Activated naive CD4-positive, alpha-beta T cell treated with anti-CD3 and anti-CD28 coated beads for 36 hours (primary cell): ENCODE results near the gene VPS37C. TPM values are rescaled to one million over a fixed set of nuclear protein-coding genes. Genes with fewer than 3 reads are reported as not detected.

ENCODE experiments used
- CTCF ChIA-PET: fragments of 350-600 bp; sonication (Branson Sonifier 250); formaldehyde crosslinking; loops from one replicate; lab custom pipeline; 2021; ENCODE audit warnings: antibody characterized with exemption; lab: Charles Lee
- DNase-seq: peaks from one replicate; pipeline ENCODE4 v3.0.0-alpha.2; 2020
- H3K27ac Mint-ChIP-seq: one replicate; pipeline ENCODE4 v1.8.0; 2021; ENCODE audit warnings: mild to moderate bottlenecking, mixed read lengths
- H3K27me3 Mint-ChIP-seq: one replicate; pipeline ENCODE4 v1.8.0; 2021; ENCODE audit warnings: low read depth, mixed read lengths
- H3K36me3 Mint-ChIP-seq: one replicate; pipeline ENCODE4 v1.8.0; 2021; ENCODE audit warnings: low read depth, mixed read lengths
- H3K4me1 Mint-ChIP-seq: one replicate; pipeline ENCODE4 v1.8.0; 2021; ENCODE audit warnings: low read depth, mixed read lengths
- H3K4me3 Mint-ChIP-seq: one replicate; pipeline ENCODE4 v1.8.0; 2021; ENCODE audit warnings: mild to moderate bottlenecking, moderate library complexity, mixed read lengths
- H3K9me3 Mint-ChIP-seq: one replicate; pipeline ENCODE4 v1.8.0; 2021; ENCODE audit warnings: mixed read lengths
- intact Hi-C: fragments of 100-400 bp; cut with micrococcal nuclease; formaldehyde crosslinking; loops from one replicate; pipeline ENCODE4 v1.15.1; 2023
- total RNA-seq, 2 experiments: library from RNA; stranded (reverse); gene quantifications; one replicate each; pipeline ENCODE4 v1.2.3, GENCODE V29; 2021

The VPS37C gene
- total RNA-seq, 2 experiments from 2014 or later = 8.5 to 8.9 TPM

DNA sequence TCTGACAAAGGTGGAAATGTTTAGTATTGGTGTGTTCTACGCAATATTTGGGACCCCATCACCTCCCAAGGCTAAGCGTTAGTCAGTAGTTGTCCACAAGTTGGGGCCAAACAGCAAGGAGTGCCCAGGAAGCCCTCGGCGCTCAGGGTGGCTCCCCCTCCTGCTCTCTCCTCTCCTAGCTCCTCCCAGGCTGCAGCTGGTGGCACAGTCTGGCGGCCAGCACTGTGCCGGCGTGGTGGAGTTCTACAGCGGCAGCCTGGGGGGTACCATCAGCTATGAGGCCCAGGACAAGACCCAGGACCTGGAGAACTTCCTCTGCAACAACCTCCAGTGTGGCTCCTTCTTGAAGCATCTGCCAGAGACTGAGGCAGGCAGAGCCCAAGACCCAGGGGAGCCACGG, 42.2 kb downstream of the VPS37C start:
- DNase-seq = no peak
- H3K27me3 Mint-ChIP-seq = no peaks in the 10 kb centered on the region
- H3K36me3 Mint-ChIP-seq = peaks cover 73% of the 10 kb centered on the region
- intact Hi-C loops = no loop called here
- peak overlapping the region; percentile 67 for H3K27ac Mint-ChIP-seq
- H3K4me3 Mint-ChIP-seq = peak overlapping the region; percentile 39
- H3K9me3 Mint-ChIP-seq = no peaks in the 10 kb centered on the region
- CTCF ChIA-PET = interaction anchor here (1.1 to 3.1 kb wide), 5 partner anchors 10 to 147 kb away, joined by 3 to 16 read pairs (median 4); no protein-coding TSS in a partner anchor
- peaks cover 73% of the 10 kb centered on the region for H3K4me1 Mint-ChIP-seq

DNA sequence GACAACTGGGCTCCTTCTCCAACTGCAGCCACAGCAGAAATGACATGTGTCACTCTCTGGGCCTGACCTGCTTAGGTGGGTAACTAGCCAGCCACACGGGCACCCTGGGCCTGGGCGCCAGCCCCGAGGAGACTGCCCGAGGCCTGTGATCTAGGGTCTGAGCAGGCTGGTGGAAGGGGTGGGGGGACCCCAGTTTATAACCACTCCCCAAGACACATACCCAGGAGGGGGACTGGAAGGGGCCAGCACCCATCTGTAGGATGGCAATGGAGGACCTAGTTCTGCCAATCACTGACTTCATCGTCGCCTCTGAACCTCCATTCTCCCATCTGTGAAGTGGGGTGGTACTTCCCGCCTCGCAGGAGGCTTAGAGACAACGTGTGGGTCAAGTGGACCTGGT, 42.8 kb downstream of the VPS37C start:
- CTCF ChIA-PET = interaction anchor here (1.1 to 3.1 kb wide), 4 partner anchors 10 to 76 kb away, joined by 3 to 16 read pairs (median 4); no protein-coding TSS in a partner anchor
- Mint-ChIP-seq H3K27ac (peak overlapping the region; percentile 67), H3K9me3 (no peaks in the 10 kb centered on the region), H3K4me3 (peak overlapping the region; percentile 34), H3K4me1 (peaks cover 78% of the 10 kb centered on the region), H3K36me3 (peaks cover 74% of the 10 kb centered on the region), H3K27me3 (no peaks in the 10 kb centered on the region)
- DNase-seq = no peak
- intact Hi-C loops = no loop called here

DNA sequence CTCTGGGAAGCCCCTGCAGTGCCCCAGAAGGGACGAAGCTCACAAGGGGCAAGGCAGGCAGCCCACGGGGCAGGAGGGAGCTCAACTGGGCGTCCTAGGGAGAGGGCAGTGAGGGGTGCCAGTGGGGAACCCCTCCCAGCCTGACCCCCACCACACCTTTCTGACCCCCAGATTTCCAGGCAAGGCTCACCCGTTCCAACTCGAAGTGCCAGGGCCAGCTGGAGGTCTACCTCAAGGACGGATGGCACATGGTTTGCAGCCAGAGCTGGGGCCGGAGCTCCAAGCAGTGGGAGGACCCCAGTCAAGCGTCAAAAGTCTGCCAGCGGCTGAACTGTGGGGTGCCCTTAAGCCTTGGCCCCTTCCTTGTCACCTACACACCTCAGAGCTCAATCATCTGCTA, 43.2 kb downstream of the VPS37C start:
- intact Hi-C loops = no loop called here
- peak overlapping the region; percentile 97 for H3K27ac Mint-ChIP-seq
- peaks cover 75% of the 10 kb centered on the region for H3K36me3 Mint-ChIP-seq

DNA sequence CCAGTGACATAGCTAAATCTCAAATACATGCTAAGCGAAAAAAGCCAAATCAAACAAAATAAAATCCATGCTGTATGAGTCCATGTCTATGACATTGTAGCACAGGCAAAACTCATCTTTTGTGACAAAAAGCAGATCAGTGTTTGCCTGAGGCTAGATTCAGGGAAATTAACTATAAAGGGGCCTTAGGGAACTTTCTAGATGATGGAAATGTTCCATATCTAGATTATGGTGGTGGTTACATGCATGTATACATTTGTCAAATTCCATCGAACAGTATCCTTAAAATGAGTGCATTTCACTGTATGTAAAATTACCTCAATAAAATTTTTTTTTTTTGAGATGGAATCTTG, 44.1 kb downstream of the VPS37C start:
- Mint-ChIP-seq H3K27ac (peak overlapping the region; percentile 97), H3K27me3 (no peaks in the 10 kb centered on the region), H3K9me3 (no peaks in the 10 kb centered on the region), H3K4me3 (no peak overlapping the region), H3K4me1 (peaks cover 90% of the 10 kb centered on the region), H3K36me3 (peaks cover 75% of the 10 kb centered on the region)
- CTCF ChIA-PET = interaction anchor here (1.3 to 3.1 kb wide), 2 partner anchors 12 to 36 kb away, joined by 5 to 16 read pairs; no protein-coding TSS in a partner anchor
- DNase-seq = no peak
- intact Hi-C loops = loop anchor here (1.0 to 2.0 kb wide), 2 partner anchors 14 to 56 kb away; partner anchors contain the start of gene CD5

More for the DNA sequence above, 43.2 kb downstream of the VPS37C start:
- H3K9me3 Mint-ChIP-seq = no peaks in the 10 kb centered on the region
- H3K4me1 Mint-ChIP-seq = peaks cover 82% of the 10 kb centered on the region
- CTCF ChIA-PET = interaction anchor here (1.1 to 3.1 kb wide), 4 partner anchors 11 to 76 kb away, joined by 3 to 16 read pairs (median 4); no protein-coding TSS in a partner anchor
- H3K4me3 Mint-ChIP-seq = no peak overlapping the region
- no peak for DNase-seq
- no peaks in the 10 kb centered on the region for H3K27me3 Mint-ChIP-seq

DNA sequence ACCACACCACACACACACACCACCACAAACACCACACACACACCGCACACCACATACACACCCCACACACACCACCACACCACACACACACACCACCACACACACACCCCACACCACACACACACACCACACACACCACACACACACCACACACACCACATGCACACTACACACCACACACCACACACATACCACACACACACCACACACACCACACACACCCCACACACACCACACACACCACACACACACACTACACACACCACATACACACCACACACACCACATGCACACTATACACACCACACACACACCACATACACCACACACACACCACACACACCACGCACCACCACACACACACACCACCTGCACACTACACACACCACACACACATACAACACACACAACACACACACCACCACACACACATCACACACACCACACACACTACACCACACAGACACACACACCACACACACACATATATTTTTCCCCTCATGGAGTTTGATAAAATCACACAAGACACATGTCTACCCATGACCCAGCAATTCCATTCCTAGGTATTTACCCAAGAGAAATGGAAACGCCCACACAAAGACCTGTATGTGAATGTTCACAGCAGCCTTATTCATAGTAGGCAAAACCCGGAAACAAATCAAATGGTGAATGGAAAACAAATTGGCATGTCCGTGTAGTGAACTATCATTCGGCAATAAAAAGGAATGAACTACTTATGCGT, 44.6 kb downstream of the VPS37C start:
- H3K27ac Mint-ChIP-seq = peak overlapping the region; percentile 97
- no peak overlapping the region for H3K4me3 Mint-ChIP-seq
- intact Hi-C loops = loop anchor here (1.0 to 2.0 kb wide), 2 partner anchors 14 to 55 kb away; partner anchors contain the start of gene CD5
- CTCF ChIA-PET = interaction anchor here (1.3 to 7.3 kb wide), 3 partner anchors 12 to 36 kb away, joined by 5 to 62 read pairs (median 16); no protein-coding TSS in a partner anchor
- no peaks in the 10 kb centered on the region for H3K27me3 Mint-ChIP-seq
- peaks cover 76% of the 10 kb centered on the region for H3K36me3 Mint-ChIP-seq
- peaks cover 91% of the 10 kb centered on the region for H3K4me1 Mint-ChIP-seq
- no peak for DNase-seq
- H3K9me3 Mint-ChIP-seq = no peaks in the 10 kb centered on the region

DNA sequence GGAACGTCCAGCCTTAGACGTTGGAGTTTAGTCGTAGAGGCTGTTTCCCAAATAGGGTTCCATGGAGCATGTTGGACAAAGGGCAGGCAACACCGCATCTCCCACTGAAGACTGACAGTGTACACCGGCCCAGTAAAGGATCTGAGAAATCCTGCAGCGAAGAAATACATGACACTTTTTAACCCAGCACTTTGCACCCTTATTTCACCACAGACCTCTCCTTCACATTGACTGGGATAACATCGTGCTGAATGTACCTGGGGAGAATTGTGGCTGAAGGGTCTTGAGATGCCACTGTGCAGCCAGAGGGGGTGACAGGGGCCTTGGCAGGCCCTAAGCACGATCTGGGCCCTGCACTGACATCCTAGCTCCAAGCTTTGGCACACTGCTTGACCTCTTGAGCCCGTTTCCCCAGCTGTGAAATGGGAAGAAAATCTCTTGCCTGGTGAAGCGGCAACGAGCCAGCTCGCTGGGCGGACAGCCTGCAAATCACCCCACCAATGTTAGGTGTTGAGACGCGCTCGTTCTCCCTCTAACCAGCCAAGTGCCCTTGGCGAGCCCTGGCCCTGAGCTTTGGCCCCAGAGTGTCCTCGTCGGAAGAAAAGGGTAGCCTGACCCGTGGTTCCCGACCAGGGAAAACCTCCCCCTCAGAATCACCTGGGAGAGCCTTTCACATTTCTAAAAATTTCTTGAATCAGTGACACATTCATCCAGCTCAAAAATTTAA, 45.6 kb downstream of the VPS37C start:
- Mint-ChIP-seq H3K9me3 (no peaks in the 10 kb centered on the region), H3K4me1 (peaks cover 95% of the 10 kb centered on the region), H3K27me3 (no peaks in the 10 kb centered on the region), H3K4me3 (no peak overlapping the region), H3K36me3 (peaks cover 77% of the 10 kb centered on the region), H3K27ac (peak overlapping the region; percentile 97)
- intact Hi-C loops = loop anchor here (2.0 kb wide), 1 partner anchor 13 kb away; the partner anchor contains the start of gene CD5
- no peak for DNase-seq
- CTCF ChIA-PET = interaction anchor here (0.9 to 7.3 kb wide), 2 partner anchors 14 to 34 kb away, joined by 3 to 62 read pairs; no protein-coding TSS in a partner anchor

DNA sequence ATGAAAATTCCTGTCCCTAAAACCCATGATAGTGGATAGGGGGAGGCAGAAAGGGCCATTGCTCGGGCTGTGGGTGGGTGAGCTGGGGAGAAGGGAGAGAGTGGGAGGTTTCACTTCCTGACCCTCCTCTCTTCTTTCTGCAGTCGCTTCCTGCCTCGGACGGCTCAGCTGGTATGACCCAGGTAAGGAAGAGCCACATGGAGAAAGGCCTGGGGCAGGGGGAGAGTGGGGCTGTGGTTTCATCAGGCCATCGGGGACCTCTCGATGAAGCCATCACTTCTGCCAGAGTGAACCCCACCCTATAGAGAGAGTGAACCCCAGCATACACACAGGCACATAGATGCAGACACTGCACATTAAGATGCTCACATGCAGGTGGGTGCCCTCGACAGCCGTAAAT, 46.3 kb downstream of the VPS37C start:
- Mint-ChIP-seq H3K4me1 (peaks cover 95% of the 10 kb centered on the region), H3K27ac (peak overlapping the region; percentile 97), H3K36me3 (peaks cover 82% of the 10 kb centered on the region), H3K4me3 (peak overlapping the region; percentile 25), H3K9me3 (no peaks in the 10 kb centered on the region), H3K27me3 (no peaks in the 10 kb centered on the region)
- no peak for DNase-seq
- intact Hi-C loops = no loop called here
- CTCF ChIA-PET = interaction anchor here (1.1 to 7.3 kb wide), 2 partner anchors 33 to 200 kb away, joined by 4 to 62 read pairs; no protein-coding TSS in a partner anchor

DNA sequence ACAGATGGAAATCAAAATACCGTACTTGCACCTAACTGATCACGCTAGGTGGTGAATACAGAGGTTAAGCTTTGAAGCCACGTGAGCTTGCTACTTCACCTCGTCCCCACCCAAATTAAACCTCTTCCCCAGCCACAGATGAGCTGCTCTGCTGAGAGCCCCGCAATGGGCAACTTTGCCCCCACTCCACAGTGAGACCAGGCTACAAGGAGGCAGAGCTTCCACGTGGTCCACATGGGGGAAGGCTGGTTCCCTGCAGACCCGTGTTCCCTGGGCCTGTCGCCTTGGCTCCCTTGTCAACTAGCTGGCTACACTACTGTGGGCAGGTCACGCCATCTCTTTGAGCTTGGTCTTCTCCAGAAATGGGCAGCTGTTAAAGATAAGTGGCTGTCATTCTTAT, 48.0 kb downstream of the VPS37C start:
- Mint-ChIP-seq H3K27me3 (no peaks in the 10 kb centered on the region), H3K4me3 (peak overlapping the region; percentile 40), H3K4me1 (peaks cover 95% of the 10 kb centered on the region), H3K9me3 (no peaks in the 10 kb centered on the region), H3K27ac (no peak overlapping the region), H3K36me3 (peaks cover 74% of the 10 kb centered on the region)
- intact Hi-C loops = no loop called here
- CTCF ChIA-PET = interaction anchor here (0.7 to 7.3 kb wide), 10 partner anchors 9 to 201 kb away, joined by 3 to 62 read pairs (median 4); partner anchors contain the start of gene CD5
- DNase-seq = no peak

DNA sequence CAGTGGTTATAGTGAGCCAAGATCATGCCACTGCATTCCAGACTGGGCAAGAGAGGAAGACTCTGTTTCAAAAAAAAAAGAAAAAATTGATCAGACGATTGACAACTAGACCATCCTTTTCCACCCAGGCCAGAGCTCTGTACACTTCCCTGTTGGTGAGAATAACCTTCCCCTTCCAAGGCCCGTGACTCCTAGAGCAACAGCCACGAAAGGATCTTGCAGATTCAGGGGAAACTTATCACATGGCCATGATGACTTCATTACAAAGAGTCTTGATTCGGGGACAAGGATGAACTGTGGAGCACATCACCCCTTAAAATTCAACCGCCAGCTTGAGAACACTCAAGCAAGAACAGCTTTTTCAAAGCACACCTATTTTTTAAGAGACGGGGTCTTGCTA, 48.7 kb downstream of the VPS37C start:
- CTCF ChIA-PET = interaction anchor here (0.9 to 7.3 kb wide), 11 partner anchors 8 to 143 kb away, joined by 3 to 62 read pairs (median 5); partner anchors contain the start of gene CD5
- Mint-ChIP-seq H3K36me3 (peaks cover 77% of the 10 kb centered on the region), H3K4me1 (peaks cover 99% of the 10 kb centered on the region), H3K4me3 (peak overlapping the region; percentile 71), H3K27ac (no peak overlapping the region), H3K9me3 (no peaks in the 10 kb centered on the region), H3K27me3 (no peaks in the 10 kb centered on the region)
- DNase-seq = no peak
- intact Hi-C loops = loop anchor here (1.0 kb wide), 1 partner anchor 89 kb away; no protein-coding TSS in a partner anchor

DNA sequence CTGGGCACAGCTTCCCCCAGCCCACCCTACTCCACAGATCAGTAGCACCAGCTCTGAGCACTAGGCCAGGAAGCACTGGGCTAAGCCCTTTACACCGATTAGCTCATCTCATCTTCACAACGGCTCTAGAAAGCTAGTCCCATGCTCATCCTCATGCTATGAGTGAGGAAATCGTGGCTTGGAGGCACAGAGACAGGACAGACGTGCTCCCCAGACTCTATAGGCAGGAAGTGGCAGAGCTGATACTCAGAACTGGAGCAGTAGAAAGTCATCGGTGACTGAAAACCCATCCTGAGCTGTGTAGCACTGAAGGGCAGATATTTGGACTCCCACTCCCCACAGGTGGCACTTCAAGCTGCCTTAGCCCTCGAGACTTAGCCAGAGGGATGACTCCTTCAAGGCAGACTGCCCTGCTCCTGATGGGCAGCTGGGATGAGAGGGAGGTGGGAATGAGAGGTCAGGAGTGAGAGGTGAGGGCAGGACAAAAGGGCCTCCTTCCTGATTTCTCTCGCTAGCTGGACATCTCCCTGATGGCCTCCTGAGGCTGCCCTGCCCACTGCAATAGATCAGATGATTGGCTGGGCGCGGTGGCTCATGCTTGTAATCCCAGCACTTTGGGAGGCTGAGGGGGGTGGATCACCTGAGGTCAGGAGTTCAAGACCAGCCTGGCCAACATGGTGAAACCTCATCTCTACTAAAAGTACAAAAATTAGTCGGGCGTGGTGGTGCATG, 49.3 kb downstream of the VPS37C start:
- CTCF ChIA-PET = interaction anchor here (0.8 to 7.3 kb wide), 13 partner anchors 8 to 142 kb away, joined by 3 to 62 read pairs (median 5); no protein-coding TSS in a partner anchor
- intact Hi-C loops = loop anchor here (1.0 to 2.0 kb wide), 6 partner anchors 9 to 140 kb away; no protein-coding TSS in a partner anchor
- Mint-ChIP-seq H3K9me3 (no peaks in the 10 kb centered on the region), H3K36me3 (peaks cover 79% of the 10 kb centered on the region), H3K4me3 (peak overlapping the region; percentile 71), H3K27ac (no peak overlapping the region), H3K4me1 (peaks cover 99% of the 10 kb centered on the region), H3K27me3 (no peaks in the 10 kb centered on the region)
- peak; percentile 91 for DNase-seq

DNA sequence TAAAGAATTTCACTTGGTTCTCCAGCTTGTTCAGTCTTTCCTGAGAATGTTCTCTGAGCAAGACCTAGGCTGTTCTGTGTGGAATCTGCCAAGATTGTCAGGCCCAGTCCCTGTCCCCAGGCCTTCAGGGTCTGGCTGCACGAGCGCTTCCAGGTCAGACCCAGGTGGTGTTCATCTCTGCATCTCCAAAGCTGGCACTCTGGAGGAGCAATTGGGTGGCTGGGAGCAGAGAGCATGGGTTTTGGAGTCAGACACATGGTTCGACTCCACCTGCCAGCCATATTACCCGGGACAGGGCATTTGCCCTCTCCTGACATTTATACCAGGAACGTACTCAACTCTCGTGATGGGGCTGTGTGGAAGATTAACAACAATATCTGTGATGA, 50.2 kb downstream of the VPS37C start:
- Mint-ChIP-seq H3K36me3 (peaks cover 78% of the 10 kb centered on the region), H3K27me3 (no peaks in the 10 kb centered on the region), H3K27ac (no peak overlapping the region), H3K9me3 (no peaks in the 10 kb centered on the region), H3K4me1 (peaks cover 99% of the 10 kb centered on the region), H3K4me3 (peak overlapping the region; percentile 71)
- CTCF ChIA-PET = interaction anchor here (0.8 to 7.3 kb wide), 9 partner anchors 9 to 141 kb away, joined by 3 to 62 read pairs (median 5); no protein-coding TSS in a partner anchor
- intact Hi-C loops = loop anchor here (1.0 to 2.0 kb wide), 5 partner anchors 8 to 139 kb away; no protein-coding TSS in a partner anchor
- DNase-seq = no peak
